ENCODE measurements around the gene RPS27.
"Not testable (repeated sequence)": the region's sequence is repeated elsewhere in the genome, so short reads cannot be mapped to it uniquely, and the experiment has no call there.

RPS27 gene

DNA sequence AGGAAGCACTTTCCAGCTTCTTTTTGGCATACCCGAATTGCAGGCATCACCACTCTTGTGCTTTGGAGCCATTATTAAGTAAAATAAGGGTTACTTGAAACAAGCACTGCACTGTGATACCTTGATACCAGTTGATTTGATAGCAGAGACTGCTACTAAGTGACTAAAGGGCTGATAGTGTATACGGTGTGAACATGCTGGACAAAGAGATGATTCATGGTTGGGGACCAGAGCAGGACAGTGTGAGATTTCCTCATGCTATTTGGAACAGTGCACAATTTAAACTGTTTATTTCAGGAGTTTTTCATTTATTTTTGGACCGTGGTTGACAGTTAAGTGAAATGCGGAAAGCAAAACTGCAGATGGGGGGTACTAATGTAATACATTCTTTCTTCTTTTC, 9.9 kb downstream of the RPS27 start:
- TF ChIP-seq, protein P1, sequence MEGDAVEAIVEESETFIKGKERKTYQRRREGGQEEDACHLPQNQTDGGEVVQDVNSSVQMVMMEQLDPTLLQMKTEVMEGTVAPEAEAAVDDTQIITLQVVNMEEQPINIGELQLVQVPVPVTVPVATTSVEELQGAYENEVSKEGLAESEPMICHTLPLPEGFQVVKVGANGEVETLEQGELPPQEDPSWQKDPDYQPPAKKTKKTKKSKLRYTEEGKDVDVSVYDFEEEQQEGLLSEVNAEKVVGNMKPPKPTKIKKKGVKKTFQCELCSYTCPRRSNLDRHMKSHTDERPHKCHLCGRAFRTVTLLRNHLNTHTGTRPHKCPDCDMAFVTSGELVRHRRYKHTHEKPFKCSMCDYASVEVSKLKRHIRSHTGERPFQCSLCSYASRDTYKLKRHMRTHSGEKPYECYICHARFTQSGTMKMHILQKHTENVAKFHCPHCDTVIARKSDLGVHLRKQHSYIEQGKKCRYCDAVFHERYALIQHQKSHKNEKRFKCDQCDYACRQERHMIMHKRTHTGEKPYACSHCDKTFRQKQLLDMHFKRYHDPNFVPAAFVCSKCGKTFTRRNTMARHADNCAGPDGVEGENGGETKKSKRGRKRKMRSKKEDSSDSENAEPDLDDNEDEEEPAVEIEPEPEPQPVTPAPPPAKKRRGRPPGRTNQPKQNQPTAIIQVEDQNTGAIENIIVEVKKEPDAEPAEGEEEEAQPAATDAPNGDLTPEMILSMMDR (IDR thresholded peaks at IDR 0.05; ENCODE audit: insufficient read depth, low read length): no peak
- TF ChIP-seq POLR2AphosphoS5 (IDR thresholded peaks at IDR 0.05; ENCODE audit: low read depth) (no peak), REST (IDR thresholded peaks at IDR 0.05; ENCODE audit: insufficient replicate concordance, low read depth) (no peak), SPI1 (IDR thresholded peaks at IDR 0.05; ENCODE audit: borderline replicate concordance, low read depth) (no peak), GABPA (IDR thresholded peaks at IDR 0.05; ENCODE audit: low read depth) (no peak)
- H3K27ac ChIP-seq (replicated peaks): no peak overlapping the region
- no peaks in the 10 kb centered on the region for H3K27me3 ChIP-seq (ENCODE audit: insufficient read depth, poor library complexity, severe bottlenecking)
- no peak overlapping the region for H3K4me3 ChIP-seq (replicated peaks; ENCODE audit: insufficient read depth, low read length)
- no peak for DNase-seq (ENCODE audit: low read depth in 1 of 2, low spot score in 1 of 2)

DNA sequence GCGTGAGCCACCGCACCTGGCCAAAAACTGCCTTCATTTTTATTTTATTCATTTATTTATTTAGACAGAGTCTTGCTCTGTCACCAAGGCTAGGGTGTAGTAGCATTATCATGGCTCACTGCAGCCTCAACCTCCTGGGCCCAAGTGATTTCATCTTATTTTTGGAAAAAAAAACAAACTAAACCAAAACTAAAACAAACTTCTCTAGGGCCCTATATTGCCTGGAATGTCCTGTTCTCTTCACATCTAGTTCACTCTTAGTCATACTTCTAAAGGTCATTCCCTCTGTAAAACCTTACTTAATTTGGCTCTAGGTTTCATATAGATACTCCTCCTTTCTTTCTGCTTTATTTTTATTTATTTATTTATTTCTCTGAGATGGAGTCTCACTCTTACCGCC, 15.6 kb downstream of the RPS27 start:
- no peak overlapping the region for H3K4me3 ChIP-seq (replicated peaks; ENCODE audit: insufficient read depth, low read length)
- TF ChIP-seq GABPA (IDR thresholded peaks at IDR 0.05; ENCODE audit: low read depth) (no peak), REST (IDR thresholded peaks at IDR 0.05; ENCODE audit: insufficient replicate concordance, low read depth) (no peak), SPI1 (IDR thresholded peaks at IDR 0.05; ENCODE audit: borderline replicate concordance, low read depth) (no peak), POLR2AphosphoS5 (IDR thresholded peaks at IDR 0.05; ENCODE audit: low read depth) (no peak)
- TF ChIP-seq, protein P1 (IDR thresholded peaks at IDR 0.05; ENCODE audit: insufficient read depth, low read length): no peak
- DNase-seq (ENCODE audit: low read depth in 1 of 2, low spot score in 1 of 2): no peak
- no peaks in the 10 kb centered on the region for H3K27me3 ChIP-seq (ENCODE audit: insufficient read depth, poor library complexity, severe bottlenecking)
- no peak overlapping the region for H3K27ac ChIP-seq (replicated peaks)

DNA sequence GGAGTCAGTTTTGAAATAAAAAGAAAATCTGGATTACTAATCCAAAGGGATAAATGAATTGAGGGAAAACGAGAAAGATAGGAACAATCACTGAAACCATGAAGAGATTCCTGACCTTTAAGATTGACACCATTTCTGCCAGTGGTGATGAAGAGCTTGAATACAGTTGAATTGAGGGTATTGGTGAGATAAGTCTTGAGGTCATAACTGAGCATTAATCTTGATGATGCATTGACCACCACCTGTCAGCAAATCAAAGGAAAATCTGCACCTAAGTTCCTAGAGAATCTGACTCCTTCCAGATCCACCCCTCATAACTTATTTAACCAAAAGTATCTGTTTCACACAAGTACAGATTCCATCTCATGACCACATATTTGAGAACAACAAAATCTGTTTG, 21.6 kb downstream of the RPS27 start:
- Histone ChIP-seq H3K27me3 (ENCODE audit: insufficient read depth, poor library complexity, severe bottlenecking) (no peaks in the 10 kb centered on the region), H3K4me3 (replicated peaks; ENCODE audit: insufficient read depth, low read length) (no peak overlapping the region), H3K27ac (replicated peaks) (no peak overlapping the region)
- TF ChIP-seq SPI1 (IDR thresholded peaks at IDR 0.05; ENCODE audit: borderline replicate concordance, low read depth) (no peak), REST (IDR thresholded peaks at IDR 0.05; ENCODE audit: insufficient replicate concordance, low read depth) (no peak), GABPA (IDR thresholded peaks at IDR 0.05; ENCODE audit: low read depth) (no peak), POLR2AphosphoS5 (IDR thresholded peaks at IDR 0.05; ENCODE audit: low read depth) (no peak)
- TF ChIP-seq, protein P1 (IDR thresholded peaks at IDR 0.05; ENCODE audit: insufficient read depth, low read length): no peak
- DNase-seq (ENCODE audit: low read depth in 1 of 2, low spot score in 1 of 2): no peak

DNA sequence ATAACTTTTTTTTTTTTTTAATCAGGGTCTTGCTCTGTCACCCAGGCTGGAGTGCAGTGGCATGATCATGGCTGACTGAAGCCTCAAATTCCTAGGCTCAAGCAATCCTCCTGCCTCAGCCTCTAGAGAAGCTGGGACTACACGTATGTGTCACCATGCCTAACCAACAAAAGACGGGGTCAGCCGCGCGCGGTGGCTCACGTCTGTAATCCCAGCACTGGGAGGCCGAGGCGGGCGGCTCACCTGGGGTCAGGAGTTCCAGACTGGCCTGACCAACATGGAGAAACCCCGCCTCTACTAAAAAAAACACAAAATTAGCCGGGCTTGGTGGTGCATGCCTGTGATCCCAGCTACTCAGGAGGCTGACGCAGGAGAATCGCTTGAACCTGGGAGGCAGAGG, 22.0 kb downstream of the RPS27 start:
- not testable (repeated sequence) for DNase-seq (ENCODE audit: low read depth in 1 of 2, low spot score in 1 of 2); H3K4me3 ChIP-seq (replicated peaks; ENCODE audit: insufficient read depth, low read length); H3K27me3 ChIP-seq (ENCODE audit: insufficient read depth, poor library complexity, severe bottlenecking); H3K27ac ChIP-seq (replicated peaks)

All from HL-60 (cell line).